Measurements from ENCODE around the gene SOS2. TPM values are rescaled to one million over a fixed set of nuclear protein-coding genes. Genes with fewer than 3 reads are reported as not detected.

Gene SOS2
- total and polyA plus RNA-seq, 2 of the 8 experiments (the other 6 are each of a cell fraction or from before 2014, with no cell fraction given): 2.8 to 12.7 TPM

DNA sequence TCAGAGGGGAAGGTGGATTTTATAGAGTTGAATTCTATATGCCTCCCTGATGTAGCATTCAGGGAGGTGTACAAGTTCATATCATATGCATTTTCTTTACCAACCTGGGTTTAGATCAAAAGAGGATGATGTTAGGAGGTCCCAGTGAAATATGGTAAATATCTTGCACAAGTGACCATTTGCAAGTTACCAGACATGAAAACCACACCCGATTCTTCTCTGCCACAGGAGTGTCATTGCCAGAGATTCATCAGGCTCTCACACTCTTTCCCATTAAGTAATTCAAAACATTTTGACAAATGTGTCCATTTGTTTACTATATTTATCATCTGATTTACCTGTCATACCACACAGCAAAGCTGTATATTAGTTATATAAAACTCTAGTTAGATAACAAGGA is 159.0 kb downstream of the SOS2 start:
- no peak overlapping the region for H3K4ac ChIP-seq (replicated peaks; ENCODE audit: insufficient read length, low read depth, low read length)
- no peaks in the 10 kb centered on the region for H3K27me3 ChIP-seq (replicated peaks in 1 of 4; ENCODE audit: control insufficient read depth in 3 of 4, extremely low read depth in 1 of 4, insufficient read depth in 3 of 4, low read length in 3 of 4)
- no peak overlapping the region for H3K4me3 ChIP-seq (ENCODE audit: extremely low read depth in 1 of 4, insufficient read depth in 2 of 4, low read depth in 3 of 4, low read length in 4 of 4)
- no peak overlapping the region for H2AFZ ChIP-seq (ENCODE audit: low read length)
- WGBS, 2 experiments (ENCODE audit: extremely low coverage in 1 of 2, insufficient coverage in 1 of 2, insufficient read length in 1 of 2, insufficient replicate concordance in 2 of 2, low coverage in 1 of 2, low lambda C conversion rate in 2 of 2, missing lambda C conversion rate in 1 of 2): 95% methylated on average over 1 of the region's 1 CpG; no CpG with 5 or more reads in 1 of the 2 experiments
- no peak overlapping the region for H3K9ac ChIP-seq (replicated peaks in 1 of 4; ENCODE audit: extremely low read depth in 1 of 4, low read depth in 3 of 4, low read length in 3 of 4)
- ChIA-PET CTCF (ENCODE audit: partially characterized antibody) (no interaction called here), POLR2A (ENCODE audit: partially characterized antibody) (no interaction called here)
- H4K91ac ChIP-seq (replicated peaks; ENCODE audit: insufficient read length, low read length): no peak overlapping the region
- no peaks in the 10 kb centered on the region for H4K20me1 ChIP-seq (replicated peaks in 1 of 2; ENCODE audit: control insufficient read depth in 1 of 2, insufficient read depth in 2 of 2, low read length in 2 of 2)
- no peak overlapping the region for H3K23ac ChIP-seq (ENCODE audit: insufficient read length)
- no peak overlapping the region for H4K5ac ChIP-seq (ENCODE audit: insufficient read length, low read depth, low read length)
- no peaks in the 10 kb centered on the region for H3K23me2 ChIP-seq (ENCODE audit: low read depth, low read length)
- H4K8ac ChIP-seq (ENCODE audit: extremely low read depth, insufficient read depth, low read length): no peak overlapping the region
- H2BK5ac ChIP-seq (ENCODE audit: low read depth, low read length): no peak overlapping the region
- H3K9me3 ChIP-seq (ENCODE audit: insufficient read depth in 2 of 2, low read depth in 1 of 2, low read length in 1 of 2): no peaks in the 10 kb centered on the region
- H3K18ac ChIP-seq (ENCODE audit: extremely low read depth, low read length): no peak overlapping the region
- FAIRE-seq (no peak), DNase-seq (ENCODE audit: low read depth in 1 of 2, low spot score in 2 of 2) (no peak)
- no peak overlapping the region for H2BK12ac ChIP-seq (ENCODE audit: low read depth, low read length)
- H2BK15ac ChIP-seq (ENCODE audit: low read length): no peak overlapping the region
- no peak overlapping the region for H3K27ac ChIP-seq (ENCODE audit: low read depth, low read length)
- no peak overlapping the region for H2AK5ac ChIP-seq (ENCODE audit: low read depth, low read length)
- H3K36me3 ChIP-seq (ENCODE audit: control insufficient read depth in 2 of 4, insufficient read depth in 4 of 4, low read length in 3 of 4): no peaks in the 10 kb centered on the region
- no peaks in the 10 kb centered on the region for H3K79me2 ChIP-seq (ENCODE audit: control insufficient read depth in 1 of 2, insufficient read depth in 2 of 2, low read length in 2 of 2)
- H3K14ac ChIP-seq (ENCODE audit: insufficient read length): no peak overlapping the region
- no peak overlapping the region for H3K56ac ChIP-seq (replicated peaks; ENCODE audit: insufficient read length, low read depth, low read length)
- H2BK120ac ChIP-seq (replicated peaks; ENCODE audit: low read depth, low read length): no peak overlapping the region
- H3K79me1 ChIP-seq (ENCODE audit: low read depth, low read length): no peaks in the 10 kb centered on the region
- no peak overlapping the region for H2BK20ac ChIP-seq (ENCODE audit: low read length)
- no peak overlapping the region for H3K4me2 ChIP-seq (ENCODE audit: insufficient read depth in 1 of 2, low read depth in 2 of 2, low read length in 2 of 2)
- no peaks in the 10 kb centered on the region for H3K4me1 ChIP-seq (replicated peaks in 1 of 4; ENCODE audit: control insufficient read depth in 3 of 4, insufficient read depth in 4 of 4, low read length in 3 of 4)
- TF ChIP-seq ZNF274 (IDR thresholded peaks at IDR 0.05; ENCODE audit: borderline replicate concordance, extremely low read depth, low read length) (no peak), HDAC2 (IDR thresholded peaks at IDR 0.05; ENCODE audit: borderline replicate concordance in 1 of 2, low read depth in 2 of 2, low read length in 2 of 2) (no peak), CBX5 (IDR thresholded peaks at IDR 0.05; ENCODE audit: low read depth, low read length) (no peak), BCL11A (IDR thresholded peaks at IDR 0.05; ENCODE audit: low read depth in 2 of 2, low read length in 2 of 2) (no peak), CBX8 (IDR thresholded peaks at IDR 0.05; ENCODE audit: borderline replicate concordance, low read depth, low read length) (no peak), SUZ12 (IDR thresholded peaks at IDR 0.05; ENCODE audit: low read length) (no peak), KDM1A (IDR thresholded peaks at IDR 0.05; ENCODE audit: borderline replicate concordance, low read length) (no peak), RNF2 (IDR thresholded peaks at IDR 0.05; ENCODE audit: borderline replicate concordance, low read depth, low read length, missing control alignments, poor library complexity, severe bottlenecking) (no peak), POU5F1 (IDR thresholded peaks at IDR 0.05; ENCODE audit: low read depth, low read length) (no peak), TAF7 (optimal IDR thresholded peaks at IDR 0.05; ENCODE audit: borderline replicate concordance, low read depth, low read length) (no peak), RXRA (IDR thresholded peaks at IDR 0.05; ENCODE audit: insufficient read depth, low read depth, low read length) (no peak)
- TF ChIP-seq, protein P1, sequence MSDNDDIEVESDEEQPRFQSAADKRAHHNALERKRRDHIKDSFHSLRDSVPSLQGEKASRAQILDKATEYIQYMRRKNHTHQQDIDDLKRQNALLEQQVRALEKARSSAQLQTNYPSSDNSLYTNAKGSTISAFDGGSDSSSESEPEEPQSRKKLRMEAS (IDR thresholded peaks at IDR 0.05): no peak
- TF ChIP-seq, protein P2, sequence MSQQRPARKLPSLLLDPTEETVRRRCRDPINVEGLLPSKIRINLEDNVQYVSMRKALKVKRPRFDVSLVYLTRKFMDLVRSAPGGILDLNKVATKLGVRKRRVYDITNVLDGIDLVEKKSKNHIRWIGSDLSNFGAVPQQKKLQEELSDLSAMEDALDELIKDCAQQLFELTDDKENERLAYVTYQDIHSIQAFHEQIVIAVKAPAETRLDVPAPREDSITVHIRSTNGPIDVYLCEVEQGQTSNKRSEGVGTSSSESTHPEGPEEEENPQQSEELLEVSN (IDR thresholded peaks at IDR 0.05): no peak

Measured in H1 (cell line).